ENCODE results near the gene RNASEL. TPM values are rescaled to one million over a fixed set of nuclear protein-coding genes. Genes with fewer than 3 reads are reported as not detected.

Gene RNASEL
- total and polyA plus RNA-seq, 2 of the 13 experiments (the other 11 are each of a cell fraction or from before 2014, with no cell fraction given), result 0.05 to 0.20 TPM

- TF ChIP-seq MIER2 (CRISPR knock-in tag; IDR thresholded peaks at IDR 0.05) (no peak), ZNF484 (CRISPR knock-in tag; IDR thresholded peaks at IDR 0.05; ENCODE audit: borderline replicate concordance, low read depth) (no peak), HIC2 (CRISPR knock-in tag; IDR thresholded peaks at IDR 0.05; ENCODE audit: low read depth) (no peak), ZNF333 (CRISPR knock-in tag; IDR thresholded peaks at IDR 0.05; ENCODE audit: borderline replicate concordance) (no peak), FOXA3 (CRISPR knock-in tag; IDR thresholded peaks at IDR 0.05) (no peak), TSC22D2 (CRISPR knock-in tag; IDR thresholded peaks at IDR 0.05; ENCODE audit: borderline replicate concordance) (no peak), TFDP1 (CRISPR knock-in tag; IDR thresholded peaks at IDR 0.05; ENCODE audit: borderline replicate concordance) (no peak), KLF13 (CRISPR knock-in tag; IDR thresholded peaks at IDR 0.05) (no peak), HNRNPK (IDR thresholded peaks at IDR 0.05; ENCODE audit: low read depth, low read length, poor library complexity, severe bottlenecking) (no peak), ZNF607 (CRISPR knock-in tag; IDR thresholded peaks at IDR 0.05; ENCODE audit: borderline replicate concordance) (no peak), ZFY (CRISPR knock-in tag; IDR thresholded peaks at IDR 0.05) (peak; percentile 50; the same call in 1 of the 2 replicates), CTCF (CRISPR knock-in tag; IDR thresholded peaks at IDR 0.05) (peak; percentile 87), U2AF1 (optimal IDR thresholded peaks at IDR 0.05; ENCODE audit: low read depth, low read length) (no peak), SMC3 (IDR thresholded peaks at IDR 0.05; ENCODE audit: low read length) (peak; percentile 82), ZBTB2 (CRISPR knock-in tag; IDR thresholded peaks at IDR 0.05; ENCODE audit: low read depth) (no peak), ELF3 (CRISPR knock-in tag; IDR thresholded peaks at IDR 0.05) (0 out of 2 replicates have a peak, but pooled peaks have one; percentile 32), MAX (IDR thresholded peaks at IDR 0.05) (0 out of 2 replicates have a peak, but pooled peaks have one; percentile 28), TEAD3 (CRISPR knock-in tag; optimal IDR thresholded peaks at IDR 0.05; ENCODE audit: borderline replicate concordance) (peak; percentile 13), RXRB (CRISPR knock-in tag; IDR thresholded peaks at IDR 0.05; ENCODE audit: borderline replicate concordance) (peak; percentile 66; the same call in 1 of the 2 replicates)
- TF ChIP-seq, protein P1, sequence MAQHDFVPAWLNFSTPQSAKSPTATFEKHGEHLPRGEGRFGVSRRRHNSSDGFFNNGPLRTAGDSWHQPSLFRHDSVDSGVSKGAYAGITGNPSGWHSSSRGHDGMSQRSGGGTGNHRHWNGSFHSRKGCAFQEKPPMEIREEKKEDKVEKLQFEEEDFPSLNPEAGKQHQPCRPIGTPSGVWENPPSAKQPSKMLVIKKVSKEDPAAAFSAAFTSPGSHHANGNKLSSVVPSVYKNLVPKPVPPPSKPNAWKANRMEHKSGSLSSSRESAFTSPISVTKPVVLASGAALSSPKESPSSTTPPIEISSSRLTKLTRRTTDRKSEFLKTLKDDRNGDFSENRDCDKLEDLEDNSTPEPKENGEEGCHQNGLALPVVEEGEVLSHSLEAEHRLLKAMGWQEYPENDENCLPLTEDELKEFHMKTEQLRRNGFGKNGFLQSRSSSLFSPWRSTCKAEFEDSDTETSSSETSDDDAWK (CRISPR knock-in tag; IDR thresholded peaks at IDR 0.05), result no peak
Observed at GRCh38 chr1:182601416-182601786, 12.3 kb upstream of the RNASEL start (continued).
